K562 (cell line): Measurements from ENCODE around the gene HMGCLL1. TPM values are rescaled to one million over a fixed set of nuclear protein-coding genes. Genes with fewer than 3 reads are reported as not detected.

Source experiments
- ATAC-seq: fragments of 200-7000 bp; cut with Tn5 transposase; 3 replicates; pipeline ENCODE4 v1.9.1; 2020; ENCODE audit warnings: moderate library complexity
- BruUV-seq: library from RNA; stranded (reverse); fragments of 400-500 nt; replicated peaks from 2 replicates; lab custom pipeline; 2021; lab: Mats Ljungman, UMichigan
- CTCF ChIA-PET: fragments of 300-600 bp; formaldehyde crosslinking; extraction: SDS; loops from one replicate; lab custom pipeline; 2021; ENCODE audit warnings: low intra/inter-chr PET ratio; lab: Yijun Ruan, JAX
- POLR2A ChIA-PET: fragments of 300-600, 350-650 bp; sonication (Branson Sonifier 250); formaldehyde crosslinking; extraction: SDS; loops from one replicate; lab custom pipeline; 2021; ENCODE audit warnings: antibody characterized with exemption, inconsistent platforms; lab: Yijun Ruan, JAX
- DNase-seq, 4 experiments: peaks; one replicate each; pipeline versions ENCODE4 v3.0.0 to v3.0.0-alpha.2; 2011 to 2018; ENCODE audit warnings: low spot score in 3 of 4, mixed read lengths in 3 of 4; ENCODE audit errors: extremely low read depth in 1 of 4
- FAIRE-seq: peaks from 2 replicates; lab custom pipeline; 2011; peaks lifted over from hg19 to GRCh38; lab: Jason Lieb, UNC
- H2AFZ ChIP-seq: 2 replicates; pipeline ENCODE4 v1.6.0; 2011; ENCODE audit warnings: low read depth, low read length, control low read depth, inconsistent platforms
- H3K27ac ChIP-seq: fragments of 200-600 bp; 3 replicates; pipeline ENCODE4 v1.8.0; 2011; ENCODE audit warnings: low read depth, mild to moderate bottlenecking, control low read depth, inconsistent platforms, low read length, moderate library complexity, mixed read lengths; ENCODE audit errors: extremely low read depth
- H3K27me3 ChIP-seq, 2 experiments: fragments of 300-600 bp in 1 of 2; 2 replicates in 1 of 2; 3 replicates in 1 of 2; pipeline versions ENCODE4 v1.6.0 to v1.8.0; 2011; ENCODE audit warnings: inconsistent platforms in 2 of 2, low read length in 2 of 2, mild to moderate bottlenecking in 1 of 2, mixed read lengths in 1 of 2, moderate library complexity in 1 of 2; ENCODE audit not compliant: control insufficient read depth in 2 of 2, insufficient read depth in 2 of 2
- H3K36me3 ChIP-seq: fragments of 300-600 bp; 3 replicates; pipeline ENCODE4 v1.8.0; 2011; ENCODE audit warnings: mild to moderate bottlenecking, low read length, inconsistent platforms; ENCODE audit not compliant: control insufficient read depth, insufficient read depth
- H3K4me1 ChIP-seq, 2 experiments: fragments of 200-600 bp in 1 of 2; replicated peaks in 1 of 2; 2 replicates in 1 of 2; 3 replicates in 1 of 2; pipeline versions ENCODE4 v1.5.1 to v1.8.0; 2011; ENCODE audit warnings: inconsistent platforms in 2 of 2, low read length in 2 of 2, mild to moderate bottlenecking in 1 of 2, mixed read lengths in 1 of 2, moderate library complexity in 1 of 2; ENCODE audit not compliant: control insufficient read depth in 2 of 2, insufficient read depth in 2 of 2
- H3K4me2 ChIP-seq: 2 replicates; pipeline ENCODE4 v1.6.1; 2011; ENCODE audit warnings: low read length, control low read depth, inconsistent platforms, mixed read lengths; ENCODE audit not compliant: insufficient read depth
- H3K4me3 ChIP-seq: fragments of 200-600 bp; sonication (generic), shearing (Covaris generic); 2 replicates; pipeline ENCODE4 v1.5.1; 2016; ENCODE audit warnings: control low read depth, inconsistent platforms
- H3K79me2 ChIP-seq: fragments of 200-600 bp; 3 replicates; pipeline ENCODE4 v1.8.0; 2011; ENCODE audit warnings: low read length, inconsistent platforms; ENCODE audit not compliant: control insufficient read depth, insufficient read depth
- H3K9ac ChIP-seq, 2 experiments: 2 replicates each; pipeline versions ENCODE4 v1.6.0 to v1.6.1; 2011; ENCODE audit warnings: low read depth in 2 of 2, low read length in 2 of 2, control low read depth in 1 of 2, inconsistent platforms in 1 of 2, mild to moderate bottlenecking in 1 of 2, mixed read lengths in 1 of 2; ENCODE audit not compliant: insufficient read depth in 1 of 2
- H3K9me1 ChIP-seq: one replicate; pipeline ENCODE4 v1.6.0; 2011; ENCODE audit warnings: inconsistent platforms, mild to moderate bottlenecking, low read length, moderate library complexity; ENCODE audit not compliant: control insufficient read depth, insufficient read depth
- H3K9me3 ChIP-seq: replicated peaks from 2 replicates; pipeline ENCODE4 v1.5.1; 2011; ENCODE audit warnings: low read depth, low read length, inconsistent platforms; ENCODE audit not compliant: control insufficient read depth, insufficient read depth
- H4K20me1 ChIP-seq: replicated peaks from 2 replicates; pipeline ENCODE4 v1.6.1; 2011; ENCODE audit warnings: low read length, inconsistent platforms, mixed read lengths; ENCODE audit not compliant: control insufficient read depth, insufficient read depth
- CREB1 ChIP-seq, 2 experiments: sonication (generic) in 1 of 2; formaldehyde crosslinking in 1 of 2; IDR thresholded peaks; 2 replicates each; pipeline versions ENCODE4 v1.6.1 to v1.8.0; 2012 to 2022; ENCODE audit warnings: inconsistent platforms in 1 of 2, mild to moderate bottlenecking in 1 of 2, missing genetic modification reagents in 1 of 2, moderate library complexity in 1 of 2
- FOXK1 ChIP-seq: sonication (generic); formaldehyde crosslinking; IDR thresholded peaks from 2 replicates; pipeline ENCODE4 v1.8.0; 2022; ENCODE audit warnings: missing genetic modification reagents, mild to moderate bottlenecking, borderline replicate concordance
- KAT8 ChIP-seq: fragments of 450-650 bp; IDR thresholded peaks from 2 replicates; pipeline ENCODE4 v1.6.1; 2016; ENCODE audit warnings: low read depth, mild to moderate bottlenecking
- MTA1 ChIP-seq: fragments of 450-650 bp; IDR thresholded peaks from 2 replicates; pipeline ENCODE4 v1.6.1; 2017; ENCODE audit warnings: borderline replicate concordance
- MTA2 ChIP-seq: fragments of 450-650 bp; IDR thresholded peaks from 2 replicates; pipeline ENCODE4 v1.6.1; 2016; ENCODE audit warnings: low read depth
- NONO ChIP-seq, 2 experiments: fragments of 200-400 bp in 1 of 2; fragments of 450-650 bp in 1 of 2; formaldehyde crosslinking in 1 of 2; IDR thresholded peaks; 2 replicates each; pipeline ENCODE4 v1.6.1; 2017; ENCODE audit warnings: low read depth in 2 of 2, mild to moderate bottlenecking in 2 of 2, moderate library complexity in 2 of 2, low read length in 1 of 2
- SMARCE1 ChIP-seq: fragments of 450-650 bp; IDR thresholded peaks from 2 replicates; pipeline ENCODE4 v1.7.1; 2016; ENCODE audit warnings: mild to moderate bottlenecking
- SPI1 ChIP-seq: IDR thresholded peaks from 2 replicates; pipeline ENCODE4 v1.6.1; 2011; ENCODE audit warnings: low read depth, low read length, control low read depth, borderline replicate concordance
- TAF15 ChIP-seq: fragments of 200-400 bp; formaldehyde crosslinking; IDR thresholded peaks from 2 replicates; pipeline ENCODE4 v1.6.1; 2017; ENCODE audit warnings: mild to moderate bottlenecking, low read depth, low read length, moderate library complexity
- TEAD4 ChIP-seq, 2 experiments: sonication (generic) in 1 of 2; formaldehyde crosslinking in 1 of 2; IDR thresholded peaks; 2 replicates each; pipeline versions ENCODE4 v1.6.1 to v1.8.0; 2012 to 2022; ENCODE audit warnings: borderline replicate concordance in 1 of 2, inconsistent platforms in 1 of 2, low read length in 1 of 2, mild to moderate bottlenecking in 1 of 2, missing genetic modification reagents in 1 of 2
- ZFX ChIP-seq: sonication (generic); formaldehyde crosslinking; IDR thresholded peaks from 2 replicates; pipeline ENCODE4 v1.8.0; 2022; ENCODE audit warnings: mild to moderate bottlenecking, missing genetic modification reagents, moderate library complexity
- ZNF699 ChIP-seq: fragments of 250-450 bp; sonication (Bioruptor Pico); IDR thresholded peaks from 2 replicates; pipeline ENCODE4 v1.8.0; 2021; ENCODE audit warnings: mild to moderate bottlenecking, moderate library complexity; ENCODE audit not compliant: insufficient replicate concordance
- ZNF717 ChIP-seq: fragments of 250-450 bp; sonication (Bioruptor Pico); IDR thresholded peaks from 2 replicates; pipeline ENCODE4 v1.5.0; 2021
- WGBS: fragments of 100-300 bp; shearing (Covaris generic); methylation state at CpG from one replicate; pipeline ENCODE4 v1.1.6; 2016; ENCODE audit warnings: low coverage, mixed read lengths; ENCODE audit not compliant: insufficient coverage; ENCODE audit errors: missing lambda C conversion rate; 5-methylcytosine and 5-hydroxymethylcytosine counted together
- in situ Hi-C: fragments of 300-500 bp; cut with MboI; formaldehyde crosslinking; loops from 4 replicates; pipeline ENCODE4 v1.15.0; 2018; ENCODE audit warnings: inconsistent platforms, mixed read lengths
- intact Hi-C: fragments of 100-400 bp; cut with micrococcal nuclease; formaldehyde crosslinking; loops from 2 replicates; pipeline ENCODE4 v1.14.2; 2022
- polyA plus RNA-seq, 8 experiments: library from polyadenylated mRNA; depleted of rRNA in 4 of 8; stranded (reverse) in 5 of 8; unstranded in 3 of 8; fragments of >200 nt; fragmentation: Nextera tagmentation in 2 of 8; fragmentation: Illumina TruSeq in 1 of 8; extraction: Ambion mirVana in 2 of 8; extraction: Trizol in 1 of 8; gene quantifications; 2 replicates each; pipeline versions ENCODE4 v1.2.1 to v1.2.3, GENCODE V29; 2011 to 2014; ENCODE audit warnings: inconsistent platforms in 1 of 8, missing spikeins in 1 of 8
- total RNA-seq, 7 experiments: library from RNA; depleted of rRNA in 6 of 7; stranded (reverse); fragments of >200 nt in 6 of 7; fragmentation: Illumina TruSeq in 2 of 7; extraction: Trizol in 2 of 7; gene quantifications; 2 replicates each; pipeline versions ENCODE4 v1.2.1 to v1.2.3, GENCODE V29; 2011 to 2021; ENCODE audit warnings: low replicate concordance in 1 of 7
- TF ChIP-seq, protein P1 (sequence below): fragments of 250-450 bp; sonication (Bioruptor Pico); IDR thresholded peaks from 2 replicates; pipeline ENCODE4 v1.4.0; 2020; ENCODE audit warnings: mild to moderate bottlenecking, moderate library complexity, borderline replicate concordance
- TF ChIP-seq, protein P2 (sequence below): IDR thresholded peaks from 2 replicates; pipeline ENCODE4 v1.6.1; 2011; ENCODE audit warnings: borderline replicate concordance, low read depth, mild to moderate bottlenecking, moderate library complexity, low read length; ENCODE audit not compliant: insufficient read depth, poor library complexity, severe bottlenecking
- TF ChIP-seq, protein P3 (sequence below): sonication (generic); formaldehyde crosslinking; IDR thresholded peaks from 2 replicates; pipeline ENCODE4 v1.8.0; 2022; ENCODE audit warnings: mild to moderate bottlenecking, low read depth, missing genetic modification reagents

Gene HMGCLL1
- total and polyA plus RNA-seq, 9 of the 15 experiments (the other 6 are each of a cell fraction or from before 2014, with no cell fraction given) = not detected

DNA sequence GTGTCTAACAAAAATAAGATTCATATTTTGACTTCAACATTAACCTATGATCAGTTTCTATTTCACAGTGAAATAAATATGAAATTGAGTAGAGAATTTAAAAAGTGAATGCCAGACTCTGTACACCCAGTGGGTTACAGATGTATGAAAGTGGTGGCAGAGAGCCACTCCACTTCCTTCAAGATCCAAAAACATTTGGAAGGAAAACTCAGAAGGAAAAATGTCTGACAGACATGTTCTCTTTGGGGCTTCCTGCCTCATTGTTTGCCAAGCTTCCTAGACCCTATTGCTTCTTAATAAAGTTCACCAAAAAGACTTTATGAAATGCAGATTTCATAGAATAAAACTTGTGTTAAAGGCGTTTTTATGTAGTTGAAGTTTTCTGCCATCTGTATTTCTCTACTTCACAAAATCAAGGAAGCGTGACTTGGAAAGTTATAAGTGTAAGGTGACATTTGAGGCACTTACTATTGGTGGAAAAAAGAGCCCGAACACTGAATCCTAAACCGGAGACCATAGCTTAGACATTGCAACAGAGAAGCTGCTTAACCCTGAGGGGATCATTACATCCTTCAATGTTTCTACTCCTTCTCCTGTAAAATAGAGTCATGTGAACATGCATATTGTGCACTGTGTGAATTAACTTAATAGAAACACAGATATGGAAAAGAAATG, 12.8 kb downstream of the HMGCLL1 start:
- H3K9ac ChIP-seq = no peak overlapping the region
- TF ChIP-seq, protein P1, sequence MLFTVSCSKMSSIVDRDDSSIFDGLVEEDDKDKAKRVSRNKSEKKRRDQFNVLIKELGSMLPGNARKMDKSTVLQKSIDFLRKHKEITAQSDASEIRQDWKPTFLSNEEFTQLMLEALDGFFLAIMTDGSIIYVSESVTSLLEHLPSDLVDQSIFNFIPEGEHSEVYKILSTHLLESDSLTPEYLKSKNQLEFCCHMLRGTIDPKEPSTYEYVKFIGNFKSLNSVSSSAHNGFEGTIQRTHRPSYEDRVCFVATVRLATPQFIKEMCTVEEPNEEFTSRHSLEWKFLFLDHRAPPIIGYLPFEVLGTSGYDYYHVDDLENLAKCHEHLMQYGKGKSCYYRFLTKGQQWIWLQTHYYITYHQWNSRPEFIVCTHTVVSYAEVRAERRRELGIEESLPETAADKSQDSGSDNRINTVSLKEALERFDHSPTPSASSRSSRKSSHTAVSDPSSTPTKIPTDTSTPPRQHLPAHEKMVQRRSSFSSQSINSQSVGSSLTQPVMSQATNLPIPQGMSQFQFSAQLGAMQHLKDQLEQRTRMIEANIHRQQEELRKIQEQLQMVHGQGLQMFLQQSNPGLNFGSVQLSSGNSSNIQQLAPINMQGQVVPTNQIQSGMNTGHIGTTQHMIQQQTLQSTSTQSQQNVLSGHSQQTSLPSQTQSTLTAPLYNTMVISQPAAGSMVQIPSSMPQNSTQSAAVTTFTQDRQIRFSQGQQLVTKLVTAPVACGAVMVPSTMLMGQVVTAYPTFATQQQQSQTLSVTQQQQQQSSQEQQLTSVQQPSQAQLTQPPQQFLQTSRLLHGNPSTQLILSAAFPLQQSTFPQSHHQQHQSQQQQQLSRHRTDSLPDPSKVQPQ (CRISPR knock-in tag) = no peak
- TF ChIP-seq ZNF717 (CRISPR knock-in tag) (no peak), SPI1 (no peak), CREB1 (IDR thresholded peaks at IDR 0.05) (no peak), CREB1 (CRISPR knock-in tag; IDR thresholded peaks at IDR 0.05) (no peak), SMARCE1 (no peak), MTA2 (no peak), TEAD4 (IDR thresholded peaks at IDR 0.05; ENCODE audit: low read length) (no peak), TEAD4 (CRISPR knock-in tag; IDR thresholded peaks at IDR 0.05; ENCODE audit: borderline replicate concordance) (no peak), ZFX (CRISPR knock-in tag) (no peak), NONO (IDR thresholded peaks at IDR 0.05; ENCODE audit: low read depth in 2 of 2, low read length in 1 of 2) (no peak), FOXK1 (CRISPR knock-in tag) (no peak), MTA1 (no peak), KAT8 (no peak), TAF15 (no peak), ZNF699 (CRISPR knock-in tag) (no peak)
- TF ChIP-seq, protein P2, sequence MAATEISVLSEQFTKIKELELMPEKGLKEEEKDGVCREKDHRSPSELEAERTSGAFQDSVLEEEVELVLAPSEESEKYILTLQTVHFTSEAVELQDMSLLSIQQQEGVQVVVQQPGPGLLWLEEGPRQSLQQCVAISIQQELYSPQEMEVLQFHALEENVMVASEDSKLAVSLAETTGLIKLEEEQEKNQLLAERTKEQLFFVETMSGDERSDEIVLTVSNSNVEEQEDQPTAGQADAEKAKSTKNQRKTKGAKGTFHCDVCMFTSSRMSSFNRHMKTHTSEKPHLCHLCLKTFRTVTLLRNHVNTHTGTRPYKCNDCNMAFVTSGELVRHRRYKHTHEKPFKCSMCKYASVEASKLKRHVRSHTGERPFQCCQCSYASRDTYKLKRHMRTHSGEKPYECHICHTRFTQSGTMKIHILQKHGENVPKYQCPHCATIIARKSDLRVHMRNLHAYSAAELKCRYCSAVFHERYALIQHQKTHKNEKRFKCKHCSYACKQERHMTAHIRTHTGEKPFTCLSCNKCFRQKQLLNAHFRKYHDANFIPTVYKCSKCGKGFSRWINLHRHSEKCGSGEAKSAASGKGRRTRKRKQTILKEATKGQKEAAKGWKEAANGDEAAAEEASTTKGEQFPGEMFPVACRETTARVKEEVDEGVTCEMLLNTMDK = no peak
- TF ChIP-seq, protein P3, sequence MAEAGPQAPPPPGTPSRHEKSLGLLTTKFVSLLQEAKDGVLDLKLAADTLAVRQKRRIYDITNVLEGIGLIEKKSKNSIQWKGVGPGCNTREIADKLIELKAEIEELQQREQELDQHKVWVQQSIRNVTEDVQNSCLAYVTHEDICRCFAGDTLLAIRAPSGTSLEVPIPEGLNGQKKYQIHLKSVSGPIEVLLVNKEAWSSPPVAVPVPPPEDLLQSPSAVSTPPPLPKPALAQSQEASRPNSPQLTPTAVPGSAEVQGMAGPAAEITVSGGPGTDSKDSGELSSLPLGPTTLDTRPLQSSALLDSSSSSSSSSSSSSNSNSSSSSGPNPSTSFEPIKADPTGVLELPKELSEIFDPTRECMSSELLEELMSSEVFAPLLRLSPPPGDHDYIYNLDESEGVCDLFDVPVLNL (CRISPR knock-in tag) = no peak

More for the DNA sequence above, 12.8 kb downstream of the HMGCLL1 start:
- WGBS = 0% methylated on average over 4 of the region's 4 CpGs
- H3K27ac ChIP-seq = no peak overlapping the region
- no TSS peak for BruUV-seq
- no peaks in the 10 kb centered on the region for H3K4me1 ChIP-seq
- no peaks in the 10 kb centered on the region for H3K79me2 ChIP-seq
- H3K27me3 ChIP-seq = no peaks in the 10 kb centered on the region
- no peak for ATAC-seq
- no peaks in the 10 kb centered on the region for H3K9me3 ChIP-seq
- no peaks in the 10 kb centered on the region for H3K9me1 ChIP-seq
- H4K20me1 ChIP-seq = no peaks in the 10 kb centered on the region
- H2AFZ ChIP-seq = no peak overlapping the region
- intact Hi-C loops = no loop called here
- ChIA-PET CTCF (no interaction called here), POLR2A (no interaction called here)
- FAIRE-seq = no peak
- in situ Hi-C loops = no loop called here
- H3K4me3 ChIP-seq = no peak overlapping the region
- no peaks in the 10 kb centered on the region for H3K36me3 ChIP-seq
- DNase-seq = no peak
- H3K4me2 ChIP-seq = no peak overlapping the region
